Astrocyte (in vitro differentiated cells and primary cell): ENCODE measurements around the gene EDC3. TPM values are rescaled to one million over a fixed set of nuclear protein-coding genes. Genes with fewer than 3 reads are reported as not detected.

Experiments
- DNase-seq: peaks from one replicate; pipeline ENCODE4 v3.0.0-alpha.2; 2010; ENCODE audit warnings: low read depth
- FAIRE-seq: peaks from 2 replicates; lab custom pipeline; 2011; peaks lifted over from hg19 to GRCh38; lab: Jason Lieb, UNC
- H2AFZ ChIP-seq: 2 replicates; pipeline ENCODE4 v1.6.0; 2012; ENCODE audit warnings: low read depth, low read length, inconsistent platforms
- H3K27ac ChIP-seq: 2 replicates; pipeline ENCODE4 v1.5.1; 2011; ENCODE audit warnings: low read depth, low read length, inconsistent platforms
- H3K27me3 ChIP-seq: 2 replicates; pipeline ENCODE4 v1.6.0; 2011; ENCODE audit warnings: low read length, inconsistent platforms; ENCODE audit not compliant: insufficient read depth
- H3K36me3 ChIP-seq: 2 replicates; pipeline ENCODE4 v1.5.1; 2011; ENCODE audit warnings: low read length, inconsistent platforms; ENCODE audit not compliant: insufficient read depth
- H3K4me1 ChIP-seq: 2 replicates; pipeline ENCODE4 v1.5.1; 2011; ENCODE audit warnings: low read length, inconsistent platforms; ENCODE audit not compliant: insufficient read depth
- H3K4me2 ChIP-seq: 2 replicates; pipeline ENCODE4 v1.6.0; 2012; ENCODE audit warnings: low read length, inconsistent platforms
- H3K4me3 ChIP-seq: 2 replicates; pipeline ENCODE4 v1.5.1; 2011; ENCODE audit warnings: low read depth, mild to moderate bottlenecking, low read length, inconsistent platforms; ENCODE audit not compliant: insufficient read depth
- H3K79me2 ChIP-seq: 2 replicates; pipeline ENCODE4 v1.6.0; 2012; ENCODE audit warnings: mild to moderate bottlenecking, low read length, inconsistent platforms; ENCODE audit not compliant: insufficient read depth
- H3K9ac ChIP-seq: 2 replicates; pipeline ENCODE4 v1.6.0; 2012; ENCODE audit warnings: mild to moderate bottlenecking, low read length, inconsistent platforms
- H3K9me3 ChIP-seq: 2 replicates; pipeline ENCODE4 v1.5.1; 2012; ENCODE audit warnings: low read depth, mild to moderate bottlenecking, low read length, inconsistent platforms; ENCODE audit not compliant: insufficient read depth
- H4K20me1 ChIP-seq: 2 replicates; pipeline ENCODE4 v1.6.0; 2012; ENCODE audit warnings: low read length, inconsistent platforms; ENCODE audit not compliant: insufficient read depth
- H3K27ac Mint-ChIP-seq: one replicate; pipeline ENCODE4 v1.8.0; 2021; ENCODE audit warnings: mild to moderate bottlenecking, mixed read lengths; ENCODE audit not compliant: unreplicated experiment
- H3K27me3 Mint-ChIP-seq: one replicate; pipeline ENCODE4 v1.8.0; 2021; ENCODE audit warnings: low read depth, mixed read lengths; ENCODE audit not compliant: unreplicated experiment
- H3K36me3 Mint-ChIP-seq: one replicate; pipeline ENCODE4 v1.8.0; 2021; ENCODE audit warnings: low read depth, mixed read lengths; ENCODE audit not compliant: unreplicated experiment
- H3K4me1 Mint-ChIP-seq: one replicate; pipeline ENCODE4 v1.8.0; 2021; ENCODE audit warnings: low read depth, mixed read lengths; ENCODE audit not compliant: unreplicated experiment
- H3K4me3 Mint-ChIP-seq: one replicate; pipeline ENCODE4 v1.8.0; 2021; ENCODE audit warnings: mild to moderate bottlenecking, moderate library complexity, mixed read lengths; ENCODE audit not compliant: unreplicated experiment
- H3K9me3 Mint-ChIP-seq: one replicate; pipeline ENCODE4 v1.8.0; 2021; ENCODE audit warnings: mild to moderate bottlenecking, mixed read lengths; ENCODE audit not compliant: unreplicated experiment
- EZH2 ChIP-seq: IDR thresholded peaks from 2 replicates; pipeline ENCODE4 v1.6.1; 2012; ENCODE audit warnings: mild to moderate bottlenecking, low read length, inconsistent platforms; ENCODE audit not compliant: insufficient read depth
- total RNA-seq: library from RNA; stranded (reverse); gene quantifications from 2 replicates; pipeline ENCODE4 v1.2.1, GENCODE V29; 2021
- TF ChIP-seq, protein P1 (sequence below): IDR thresholded peaks from 2 replicates; pipeline ENCODE4 v1.5.1; 2011; ENCODE audit warnings: low read depth, mild to moderate bottlenecking, inconsistent platforms, low read length, moderate library complexity; ENCODE audit not compliant: insufficient read depth

Gene EDC3
- total RNA-seq, 1 donor from 2014 or later: 47.6 TPM

- Histone ChIP-seq H3K79me2 (no peaks in the 10 kb centered on the region), H3K4me1 (peaks cover 3% of the 10 kb centered on the region), H3K27me3 (peaks cover 42% of the 10 kb centered on the region), H3K4me3 (no peak overlapping the region), H3K9ac (no peak overlapping the region), H2AFZ (no peak overlapping the region), H3K9me3 (peaks cover 6% of the 10 kb centered on the region), H3K27ac (no peak overlapping the region), H4K20me1 (no peaks in the 10 kb centered on the region), H3K4me2 (no peak overlapping the region), H3K36me3 (no peaks in the 10 kb centered on the region)
- FAIRE-seq (no peak), DNase-seq (no peak)
- H3K9me3 Mint-ChIP-seq: no peaks in the 10 kb centered on the region
- H3K4me3 Mint-ChIP-seq: no peak overlapping the region
- H3K36me3 Mint-ChIP-seq: no peaks in the 10 kb centered on the region
- H3K4me1 Mint-ChIP-seq: no peaks in the 10 kb centered on the region
- H3K27me3 Mint-ChIP-seq: peaks cover 26% of the 10 kb centered on the region
- no peak overlapping the region for H3K27ac Mint-ChIP-seq
- TF ChIP-seq, protein P1, sequence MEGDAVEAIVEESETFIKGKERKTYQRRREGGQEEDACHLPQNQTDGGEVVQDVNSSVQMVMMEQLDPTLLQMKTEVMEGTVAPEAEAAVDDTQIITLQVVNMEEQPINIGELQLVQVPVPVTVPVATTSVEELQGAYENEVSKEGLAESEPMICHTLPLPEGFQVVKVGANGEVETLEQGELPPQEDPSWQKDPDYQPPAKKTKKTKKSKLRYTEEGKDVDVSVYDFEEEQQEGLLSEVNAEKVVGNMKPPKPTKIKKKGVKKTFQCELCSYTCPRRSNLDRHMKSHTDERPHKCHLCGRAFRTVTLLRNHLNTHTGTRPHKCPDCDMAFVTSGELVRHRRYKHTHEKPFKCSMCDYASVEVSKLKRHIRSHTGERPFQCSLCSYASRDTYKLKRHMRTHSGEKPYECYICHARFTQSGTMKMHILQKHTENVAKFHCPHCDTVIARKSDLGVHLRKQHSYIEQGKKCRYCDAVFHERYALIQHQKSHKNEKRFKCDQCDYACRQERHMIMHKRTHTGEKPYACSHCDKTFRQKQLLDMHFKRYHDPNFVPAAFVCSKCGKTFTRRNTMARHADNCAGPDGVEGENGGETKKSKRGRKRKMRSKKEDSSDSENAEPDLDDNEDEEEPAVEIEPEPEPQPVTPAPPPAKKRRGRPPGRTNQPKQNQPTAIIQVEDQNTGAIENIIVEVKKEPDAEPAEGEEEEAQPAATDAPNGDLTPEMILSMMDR: no peak
- TF ChIP-seq EZH2: no peak
Observed at GRCh38 chr15:74727727-74728126, 31.9 kb upstream of the EDC3 start.

GRCh38 chr15:74726774-74727164, 30.9 kb upstream of the EDC3 start:
- no peak overlapping the region for H3K9ac ChIP-seq
- Mint-ChIP-seq H3K27me3 (peaks cover 24% of the 10 kb centered on the region), H3K27ac (peak overlapping the region; percentile 75)

More at GRCh38 chr15:74726774-74727164, 30.9 kb upstream of the EDC3 start:
- H3K4me1 Mint-ChIP-seq: no peaks in the 10 kb centered on the region
- peak overlapping the region; percentile 70 for H3K4me3 Mint-ChIP-seq
- Histone ChIP-seq H3K27ac (no peak overlapping the region), H2AFZ (peak overlapping the region; percentile 73), H4K20me1 (no peaks in the 10 kb centered on the region), H3K4me1 (peaks cover 3% of the 10 kb centered on the region), H3K4me2 (peak overlapping the region; percentile 88), H3K27me3 (peaks cover 39% of the 10 kb centered on the region), H3K4me3 (peak overlapping the region; percentile 55), H3K36me3 (no peaks in the 10 kb centered on the region), H3K9me3 (peaks cover 6% of the 10 kb centered on the region), H3K79me2 (no peaks in the 10 kb centered on the region)
- DNase-seq: no peak
- no peak for FAIRE-seq
- TF ChIP-seq, protein P1: no peak
- TF ChIP-seq EZH2: peak; percentile 52
- no peaks in the 10 kb centered on the region for H3K9me3 Mint-ChIP-seq
- no peaks in the 10 kb centered on the region for H3K36me3 Mint-ChIP-seq
